Activated CD8-positive, alpha-beta memory T cell treated with anti-CD3 and anti-CD28 coated beads for 36 hours (primary cell): ENCODE measurements around the gene LIF. TPM values are rescaled to one million over a fixed set of nuclear protein-coding genes. Genes with fewer than 3 reads are reported as not detected.

Source experiments
- CTCF ChIA-PET: fragments of 350-600 bp; sonication (Branson Sonifier 250); formaldehyde crosslinking; loops from one replicate; lab custom pipeline; 2021; ENCODE audit warnings: antibody characterized with exemption; lab: Charles Lee
- POLR2A ChIA-PET: fragments of 350-600 bp; sonication (Branson Sonifier 250); formaldehyde crosslinking; loops from one replicate; lab custom pipeline; 2021; ENCODE audit warnings: antibody characterized with exemption; lab: Charles Lee
- total RNA-seq, 2 experiments: library from RNA; stranded (reverse); gene quantifications; one replicate each; pipeline ENCODE4 v1.2.3, GENCODE V29; 2021

Gene LIF
- total RNA-seq, 2 experiments from 2014 or later: 121 to 128 TPM

DNA sequence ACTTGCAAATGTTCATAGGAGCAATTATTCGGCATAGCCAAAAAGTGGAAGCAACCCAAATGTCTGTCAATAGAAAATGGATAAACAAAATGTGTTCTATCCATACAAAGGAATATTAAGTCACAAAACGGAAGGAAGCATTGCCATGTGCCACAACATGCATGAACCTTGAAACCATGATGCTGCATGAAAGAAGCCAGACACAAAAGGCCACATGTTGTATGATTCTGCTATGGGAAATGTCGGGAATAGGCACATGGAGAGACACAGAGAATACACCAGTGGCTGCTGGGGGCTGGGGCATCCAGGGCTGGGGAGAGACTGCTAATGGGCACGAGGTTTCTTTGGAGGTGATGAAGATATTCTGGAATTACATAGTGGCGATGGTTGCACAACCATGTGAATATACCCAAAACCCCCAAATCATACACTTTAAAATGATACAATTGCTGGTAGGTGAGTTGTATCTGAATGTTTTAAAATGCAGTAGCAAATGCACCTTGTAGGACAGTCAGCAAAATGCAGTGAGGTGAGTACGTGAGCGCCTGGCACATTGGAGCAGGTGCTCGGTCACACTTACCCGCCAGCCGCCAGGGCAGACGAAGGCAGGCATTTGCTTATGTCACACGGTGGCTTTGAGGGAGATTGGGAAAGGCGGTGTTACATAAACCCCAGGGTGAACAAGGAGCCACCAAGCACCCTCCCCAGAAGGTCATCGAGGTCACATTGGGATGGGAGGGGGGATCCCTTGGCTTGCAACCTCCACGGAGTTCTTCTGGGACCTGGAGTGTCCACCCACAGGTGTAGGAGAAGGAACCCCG lies 26.4 kb upstream of the LIF start:
- POLR2A ChIA-PET: no interaction called here
- CTCF ChIA-PET: no interaction called here

DNA sequence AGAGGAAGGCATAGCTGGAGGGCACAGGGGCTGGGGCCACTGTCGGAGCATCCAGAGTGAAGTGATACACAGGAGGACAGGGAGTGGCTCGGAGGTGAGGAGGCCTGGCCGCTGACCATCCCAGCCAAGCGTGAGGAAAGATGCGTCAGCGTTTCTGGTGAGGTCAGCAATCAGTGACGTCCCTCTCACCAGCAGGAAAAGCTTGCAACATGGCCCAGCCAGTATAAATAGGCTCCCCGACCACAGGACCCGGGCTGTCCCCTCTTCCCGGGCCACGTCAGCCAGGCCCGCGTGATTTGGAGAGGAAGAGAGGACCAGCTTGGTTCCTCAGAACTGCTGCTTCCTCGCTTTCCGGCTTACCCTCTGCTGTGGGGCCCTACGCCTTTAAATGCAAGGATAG lies 24.3 kb upstream of the LIF start:
- ChIA-PET CTCF (interaction anchor here (1.2 to 2.5 kb wide), 2 partner anchors 17 to 24 kb away, joined by 4 to 14 read pairs; no protein-coding TSS in a partner anchor), POLR2A (no interaction called here)

DNA sequence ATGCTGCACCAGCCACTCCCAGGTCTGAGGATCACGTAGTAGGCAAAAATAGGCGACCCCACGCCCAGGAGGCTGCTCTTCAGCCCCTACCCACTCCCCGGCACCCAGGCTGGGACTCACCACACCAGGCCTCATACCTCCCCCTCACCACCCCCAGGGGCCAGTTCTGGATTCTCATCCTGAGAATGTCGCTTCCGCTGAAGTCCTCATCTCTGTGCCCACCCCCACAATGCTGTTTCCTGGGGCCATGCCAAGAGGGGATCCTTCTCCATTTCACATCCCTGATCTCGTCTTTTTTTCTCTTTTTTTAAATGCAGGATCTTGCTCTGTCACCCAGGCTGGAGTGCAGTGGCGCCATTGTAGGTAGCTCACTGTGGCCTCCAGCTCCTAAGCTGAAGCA lies 21.8 kb upstream of the LIF start:
- CTCF ChIA-PET: interaction anchor here (1.3 to 2.5 kb wide), 3 partner anchors 8 to 85 kb away, joined by 3 to 14 read pairs (median 5); no protein-coding TSS in a partner anchor
- POLR2A ChIA-PET: interaction anchor here (1.3 kb wide), 1 partner anchor 15 kb away, joined by 3 read pairs; no protein-coding TSS in a partner anchor

DNA sequence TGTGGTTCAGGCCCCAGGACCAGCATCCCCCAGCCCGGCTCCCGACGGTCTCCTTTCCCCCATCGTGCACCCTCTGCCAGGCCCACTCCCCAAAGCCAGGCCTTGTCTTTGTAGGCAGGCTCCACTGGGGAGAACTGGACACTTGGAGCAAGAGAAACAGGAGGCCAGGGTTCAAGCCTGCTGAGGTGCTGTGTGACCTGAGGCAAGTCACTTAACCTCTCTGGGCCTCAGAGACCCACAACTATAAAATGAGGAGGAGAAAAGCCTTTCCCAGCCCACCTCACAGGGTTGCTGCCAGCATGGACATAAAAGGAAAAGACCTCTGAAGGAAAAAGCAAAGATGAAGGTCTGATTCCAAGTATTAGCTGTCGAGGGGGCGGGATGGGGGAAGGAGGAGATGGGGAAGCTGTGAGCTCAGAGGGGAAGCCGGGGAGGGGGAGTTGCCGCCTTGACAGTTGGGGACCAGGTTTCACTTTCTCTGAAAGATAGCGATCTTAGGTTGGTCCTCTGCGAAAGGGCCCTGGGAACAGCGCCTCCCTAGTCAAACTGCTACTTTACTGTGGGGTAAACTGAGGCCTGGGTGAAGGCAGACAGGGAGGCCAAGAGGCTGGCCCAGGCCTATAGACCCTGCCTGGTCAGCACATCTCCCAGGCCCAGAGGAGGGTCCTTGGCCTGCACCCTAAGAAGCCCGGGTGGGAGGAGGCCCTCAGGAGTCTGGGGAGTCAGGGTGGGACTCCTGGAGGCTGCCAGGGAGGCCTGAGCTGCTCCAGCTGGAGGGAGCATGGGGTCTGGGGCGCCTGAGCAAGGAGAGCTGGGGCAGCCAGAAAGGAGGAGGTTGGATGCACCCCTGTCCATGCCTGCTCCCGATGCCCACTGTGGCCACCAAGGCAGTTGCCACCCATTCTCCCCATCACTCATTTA lies 21.1 kb upstream of the LIF start:
- ChIA-PET POLR2A (interaction anchor here (0.5 to 1.3 kb wide), 4 partner anchors 15 to 163 kb away, joined by 3 to 4 read pairs (median 3); no protein-coding TSS in a partner anchor), CTCF (interaction anchor here (1.0 to 1.4 kb wide), 3 partner anchors 8 to 84 kb away, joined by 3 to 7 read pairs (median 5); no protein-coding TSS in a partner anchor)

DNA sequence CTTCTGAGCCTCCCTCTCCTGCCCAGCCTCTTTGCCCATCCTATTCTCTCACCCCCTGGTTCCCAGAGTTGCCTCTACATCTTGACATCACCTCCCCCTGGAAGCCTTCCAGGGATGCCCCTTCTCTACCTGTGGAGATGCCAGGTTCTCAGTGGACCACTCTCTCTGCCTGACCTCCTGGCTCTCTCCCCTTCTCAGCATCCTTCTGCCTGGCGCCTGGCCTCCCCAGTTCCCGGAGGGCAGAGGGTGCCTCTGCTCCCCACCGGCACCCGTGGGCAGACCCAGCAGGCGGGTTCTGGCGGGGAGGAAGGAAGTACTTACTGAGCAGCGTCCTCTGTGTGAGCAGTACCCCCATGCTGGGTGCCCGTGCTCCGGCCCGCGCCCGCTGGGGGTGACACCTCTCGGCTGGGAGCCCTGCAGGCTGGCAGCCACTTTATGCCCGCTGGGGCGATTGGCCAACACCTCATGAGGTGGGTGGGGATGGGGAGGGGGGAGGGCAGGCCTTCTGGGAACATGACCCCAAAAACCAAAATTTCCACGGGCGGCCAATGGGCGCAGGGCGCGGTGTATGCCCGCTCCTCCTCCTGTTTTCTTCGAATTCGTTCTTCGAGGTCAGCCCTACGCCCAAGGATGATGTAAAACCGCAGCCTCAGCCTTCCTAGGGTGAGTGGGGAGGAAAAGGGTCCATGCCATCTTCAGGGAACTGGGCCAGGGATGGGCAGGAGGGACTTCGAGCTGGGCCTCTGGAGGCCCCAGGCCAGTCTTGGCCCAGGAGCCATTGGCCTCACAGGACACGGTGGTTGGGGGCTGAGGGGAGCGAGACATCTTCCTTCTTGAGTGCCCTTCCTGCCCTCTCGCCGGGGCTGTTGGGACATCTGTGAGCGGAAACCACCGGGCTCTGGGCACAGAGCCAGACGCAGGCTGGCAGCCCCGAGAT lies 20.2 kb upstream of the LIF start, which contains the start of gene OSM:
Gene OSM, minus strand, starts transcription at position 407 of the 937 bp plus-strand sequence. Its CDS starts 52 bp downstream, at position 355.
- CTCF ChIA-PET: interaction anchor here (1.0 to 4.7 kb wide), 5 partner anchors 11 to 157 kb away, joined by 3 to 34 read pairs (median 6); partner anchors contain the start of gene CASTOR1
- POLR2A ChIA-PET: interaction anchor here (0.7 to 1.3 kb wide), 4 partner anchors 16 to 162 kb away, joined by 3 read pairs; partner anchors contain the start of gene CASTOR1

DNA sequence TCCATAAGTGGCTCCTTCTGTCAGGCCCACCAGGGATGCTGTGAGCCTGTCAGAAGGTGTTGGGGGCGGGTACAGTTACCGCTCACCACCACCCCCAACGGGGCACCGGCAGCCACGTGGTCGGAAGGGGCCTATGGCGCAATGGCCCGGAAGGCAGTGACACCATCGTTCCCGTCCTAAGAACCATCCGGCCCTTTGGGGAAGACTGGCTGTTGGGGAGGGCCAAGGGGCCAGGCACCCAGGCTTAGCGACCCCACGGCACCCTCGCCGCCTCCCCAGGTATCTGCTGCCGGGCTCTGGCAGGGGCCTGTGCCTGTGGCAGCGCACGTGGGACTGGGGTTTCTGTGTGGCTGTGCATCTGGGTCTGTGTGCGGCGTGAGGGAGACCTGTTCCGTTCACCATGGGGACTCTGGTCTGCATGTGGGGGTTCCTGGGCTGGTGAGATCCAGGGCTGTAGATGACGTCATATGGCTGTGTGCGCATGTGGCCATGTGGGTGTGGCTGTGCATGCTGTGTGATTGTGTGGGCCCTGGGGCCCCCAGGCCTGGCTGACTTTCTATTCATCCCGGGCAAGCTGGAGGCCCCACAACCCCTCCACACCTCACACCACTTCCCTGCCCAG lies 19.4 kb upstream of the LIF start:
- ChIA-PET POLR2A (interaction anchor here (0.7 to 0.8 kb wide), 2 partner anchors 23 to 158 kb away, joined by 3 read pairs; partner anchors contain the start of gene CASTOR1), CTCF (interaction anchor here (1.0 to 4.7 kb wide), 3 partner anchors 10 to 158 kb away, joined by 4 to 34 read pairs (median 6); partner anchors contain the start of gene CASTOR1)

DNA sequence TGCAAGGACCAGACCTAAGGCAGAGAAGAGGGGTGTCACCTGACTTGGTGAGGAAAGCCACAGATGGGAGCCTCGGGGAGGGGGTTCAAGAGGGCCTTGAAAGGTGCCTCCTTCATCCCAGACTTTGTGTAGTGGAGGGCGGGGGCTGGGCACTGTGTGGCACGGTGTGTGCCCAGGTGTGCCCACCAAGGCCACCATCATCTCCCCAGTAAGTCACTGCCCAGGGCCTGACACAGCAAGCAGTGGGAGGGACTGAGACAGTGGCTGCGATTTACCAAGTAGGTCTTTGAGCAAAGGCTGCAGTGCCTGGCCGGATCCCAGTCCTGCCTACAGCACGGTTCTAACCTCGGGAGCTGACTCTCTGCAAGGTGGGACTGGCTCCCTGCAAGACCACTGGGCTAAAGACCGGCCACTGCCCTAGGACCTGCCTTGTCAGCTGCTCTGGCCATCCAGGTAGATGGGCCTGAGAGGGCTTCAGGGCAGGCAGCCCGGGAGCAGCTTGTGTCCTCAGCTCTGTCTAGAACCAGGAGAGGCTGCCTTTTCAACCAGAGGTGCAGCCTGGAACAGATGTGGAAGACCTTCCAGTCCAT lies 18.7 kb upstream of the LIF start:
- ChIA-PET POLR2A (interaction anchor here (0.5 to 0.6 kb wide), 2 partner anchors 760 to 902 kb away, joined by 3 to 22 read pairs; no protein-coding TSS in a partner anchor), CTCF (interaction anchor here (1.4 to 4.7 kb wide), 3 partner anchors 9 to 122 kb away, joined by 5 to 34 read pairs (median 6); partner anchors contain the start of genes CASTOR1 and RNF215)

DNA sequence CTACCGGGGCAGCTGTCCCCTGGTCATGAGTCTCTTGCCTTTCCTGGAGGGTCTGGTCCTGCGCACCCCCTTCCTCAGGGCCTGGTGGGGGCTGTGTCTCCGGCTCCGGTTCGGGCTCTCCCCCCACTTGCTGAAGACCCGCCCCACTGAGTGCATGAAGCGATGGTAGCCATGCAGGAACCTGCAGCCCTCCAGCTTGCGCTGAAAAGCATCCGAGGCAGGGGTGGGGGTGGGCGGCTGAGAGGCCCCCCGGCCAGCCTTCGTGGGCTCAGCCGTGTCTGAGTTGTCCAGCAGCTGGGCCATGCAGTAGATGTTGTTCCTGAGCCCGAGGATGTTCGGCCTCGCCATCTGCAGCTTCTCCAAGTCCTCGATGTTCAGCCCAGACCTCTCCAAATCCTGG lies 17.3 kb upstream of the LIF start:
- CTCF ChIA-PET: interaction anchor here (0.7 to 4.7 kb wide), 8 partner anchors 13 to 156 kb away, joined by 3 to 34 read pairs (median 8); partner anchors contain the start of genes CASTOR1 and RNF215
- POLR2A ChIA-PET: interaction anchor here (1.2 kb wide), 1 partner anchor 24 kb away, joined by 5 read pairs; no protein-coding TSS in a partner anchor

DNA sequence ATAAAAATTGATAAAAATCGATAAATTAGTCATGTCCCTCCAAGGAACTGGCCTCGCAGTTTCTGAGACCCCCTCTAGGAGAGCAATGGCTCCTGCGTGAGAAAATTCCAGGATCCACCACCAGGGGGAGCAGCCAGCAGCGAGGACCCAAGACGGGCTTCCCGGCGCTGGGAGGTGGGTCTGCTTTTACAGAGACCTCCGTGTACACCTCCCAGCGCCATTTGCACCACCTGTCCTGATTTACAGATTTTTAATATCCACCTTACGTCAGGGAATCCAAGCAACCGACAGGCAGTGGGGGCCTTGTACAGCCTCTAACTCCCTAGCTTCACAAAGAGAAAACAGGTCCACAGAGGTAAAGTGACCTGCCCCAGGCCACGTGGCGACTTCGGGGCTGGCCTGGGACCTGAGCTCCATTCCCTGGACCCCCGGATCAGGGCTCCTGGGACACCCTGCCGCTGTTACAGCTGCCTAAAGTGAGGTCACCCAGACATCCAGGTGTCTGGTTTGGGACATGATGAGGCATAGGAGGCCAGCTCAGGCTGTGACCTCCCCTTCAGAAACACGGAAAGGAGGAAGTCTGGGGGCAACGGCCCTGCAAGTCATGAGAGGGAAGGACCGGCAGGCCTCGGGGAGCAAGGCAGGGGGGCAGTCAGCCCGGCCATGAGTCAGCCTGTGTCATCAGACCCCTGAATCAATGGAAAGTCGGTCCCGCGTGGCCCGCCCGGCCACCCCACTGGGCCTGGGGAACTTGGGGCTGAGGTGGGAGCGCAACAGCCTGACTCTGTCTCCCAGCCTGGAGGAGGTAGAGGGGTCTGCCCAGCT lies 16.6 kb upstream of the LIF start:
- ChIA-PET POLR2A (interaction anchor here (1.2 kb wide), 1 partner anchor 25 kb away, joined by 5 read pairs; no protein-coding TSS in a partner anchor), CTCF (interaction anchor here (0.7 to 4.7 kb wide), 9 partner anchors 9 to 155 kb away, joined by 3 to 34 read pairs (median 5); partner anchors contain the start of genes CASTOR1 and RNF215)

DNA sequence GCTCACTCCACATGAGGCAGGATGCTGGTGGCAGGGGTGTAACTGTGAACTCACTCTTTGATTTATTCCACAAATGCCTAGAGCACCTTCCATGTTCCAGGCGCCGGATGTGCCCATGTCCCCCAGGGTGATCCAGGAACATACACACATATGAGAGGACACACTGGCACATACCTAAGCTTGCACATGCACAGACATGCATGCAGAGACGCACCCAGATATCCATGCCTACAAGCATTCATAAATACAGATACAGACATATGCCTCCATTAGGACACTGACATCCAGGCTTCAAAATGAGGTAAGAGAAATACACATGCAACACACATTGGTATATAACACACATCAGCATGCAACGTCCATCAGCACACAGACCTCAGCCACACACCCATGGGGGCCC lies 15.6 kb upstream of the LIF start:
- ChIA-PET POLR2A (no interaction called here), CTCF (interaction anchor here (1.5 to 4.7 kb wide), 3 partner anchors 26 to 125 kb away, joined by 3 to 34 read pairs (median 12); partner anchors contain the start of genes CASTOR1 and RNF215)

DNA sequence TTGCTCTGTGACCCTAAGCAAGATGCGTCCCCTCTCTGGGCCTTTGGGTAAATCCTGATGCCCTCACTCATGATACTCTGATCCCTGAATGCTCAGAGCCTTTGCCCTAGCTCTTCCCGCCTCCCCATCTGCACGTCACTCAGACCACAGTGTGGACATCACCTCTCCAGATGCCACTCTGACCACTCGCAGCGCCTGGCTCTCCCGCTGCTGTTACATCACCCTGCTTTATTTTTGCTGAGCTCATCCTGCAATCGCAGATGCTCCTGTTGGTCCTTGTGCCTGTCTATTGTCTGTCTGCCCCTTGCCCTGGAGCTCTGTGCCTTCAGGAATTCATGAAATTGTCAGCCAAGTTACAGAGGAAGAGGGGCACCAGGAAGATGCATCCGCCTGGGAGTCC lies 14.6 kb upstream of the LIF start:
- CTCF ChIA-PET: interaction anchor here (1.1 to 2.3 kb wide), 4 partner anchors 7 to 153 kb away, joined by 3 to 8 read pairs (median 4); no protein-coding TSS in a partner anchor
- POLR2A ChIA-PET: interaction anchor here (0.6 kb wide), 1 partner anchor 180 kb away, joined by 3 read pairs; no protein-coding TSS in a partner anchor

DNA sequence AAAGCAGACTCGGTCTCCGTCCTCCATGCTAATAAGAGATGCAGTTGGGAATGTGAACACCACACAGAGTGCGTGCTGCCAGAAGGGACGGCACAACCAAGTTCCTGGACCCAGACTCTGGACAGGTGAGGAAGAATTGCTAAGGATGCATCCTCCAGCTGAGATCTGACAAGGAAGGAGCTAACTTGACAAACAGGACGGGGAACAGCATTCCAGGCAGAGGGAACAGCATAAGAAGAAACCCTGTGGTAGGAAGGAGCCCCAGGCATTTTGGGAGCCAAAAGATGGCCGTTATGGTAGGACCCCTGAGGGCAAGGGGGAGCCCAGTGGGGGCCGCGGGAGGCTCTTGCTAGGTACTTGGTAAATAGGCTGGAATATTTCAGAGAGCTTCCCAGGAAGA lies 14.1 kb upstream of the LIF start:
- CTCF ChIA-PET: interaction anchor here (1.1 to 2.3 kb wide), 4 partner anchors 8 to 153 kb away, joined by 3 to 8 read pairs (median 4); no protein-coding TSS in a partner anchor
- POLR2A ChIA-PET: no interaction called here

DNA sequence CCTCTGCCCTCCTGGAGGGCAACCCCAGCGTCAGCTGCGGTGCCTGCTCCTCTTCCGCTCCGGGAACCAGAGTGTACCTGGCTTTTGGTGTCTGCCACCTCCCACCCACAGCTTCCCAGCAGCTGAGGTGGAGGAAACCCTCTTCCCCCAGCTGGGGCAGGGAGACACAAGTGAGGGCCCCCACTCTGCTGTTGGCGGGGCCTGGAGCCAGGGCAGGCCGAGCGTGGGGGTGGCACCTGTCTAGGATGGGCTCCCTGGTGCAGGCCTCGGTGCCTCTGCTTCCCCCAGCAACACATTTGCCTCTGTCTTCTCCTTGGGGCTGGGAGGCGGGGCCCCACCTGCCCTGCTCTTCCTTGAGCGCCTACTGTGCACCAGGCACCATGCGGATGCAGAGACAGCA lies 13.7 kb upstream of the LIF start:
- ChIA-PET CTCF (interaction anchor here (1.0 to 2.3 kb wide), 3 partner anchors 8 to 153 kb away, joined by 3 to 8 read pairs (median 5); no protein-coding TSS in a partner anchor), POLR2A (no interaction called here)

DNA sequence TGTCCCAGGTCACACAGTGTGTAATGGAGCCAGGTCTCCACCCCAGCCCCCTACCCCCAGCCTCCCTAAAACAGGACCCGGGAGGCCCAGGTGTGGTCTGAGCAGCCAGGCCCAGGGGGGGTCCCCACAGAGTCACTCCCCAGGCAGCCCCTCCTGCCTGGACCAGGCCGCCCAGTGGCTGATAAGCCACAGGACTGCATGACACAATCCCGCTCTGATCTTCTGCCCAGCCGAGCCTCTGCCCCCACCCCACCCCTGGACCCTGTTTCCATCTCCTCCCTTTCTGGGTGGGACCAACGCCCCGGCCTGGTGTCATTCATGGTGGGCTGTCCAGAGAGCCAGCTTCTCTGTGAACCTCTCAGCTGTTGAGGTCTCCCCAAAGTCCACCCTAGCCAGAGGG lies 7.8 kb upstream of the LIF start:
- POLR2A ChIA-PET: no interaction called here
- CTCF ChIA-PET: interaction anchor here (1.2 to 2.4 kb wide), 6 partner anchors 9 to 146 kb away, joined by 3 to 22 read pairs (median 6); partner anchors contain the start of genes CASTOR1 and RNF215
